GM23338 (cell line): ENCODE results near the gene SDE2.

Source experiments
- CREB1 ChIP-seq: fragments of 250-450 bp; sonication (Bioruptor Pico); IDR thresholded peaks from 2 replicates; pipeline ENCODE4 v1.5.0; 2020; ENCODE audit warnings: low read depth, mild to moderate bottlenecking, moderate library complexity
- CTCF ChIP-seq, 2 experiments: fragments of 200-600 bp in 1 of 2; sonication (generic) in 1 of 2; conservative IDR thresholded peaks; 2 replicates each; pipeline versions ENCODE4 v1.5.1 to v1.6.1; 2016 to 2017; ENCODE audit warnings: antibody characterized with exemption in 2 of 2, low read depth in 2 of 2, mild to moderate bottlenecking in 2 of 2, moderate library complexity in 1 of 2
- EZH2 ChIP-seq: fragments of 200-600 bp; sonication (generic); IDR thresholded peaks from one replicate; pipeline ENCODE4 v1.8.0; 2017; ENCODE audit warnings: antibody characterized with exemption, mild to moderate bottlenecking, low read depth; ENCODE audit not compliant: unreplicated experiment
- EZH2phosphoT487 ChIP-seq: fragments of 200-600 bp; sonication (generic); IDR thresholded peaks from one replicate; pipeline ENCODE4 v1.8.1; 2018; ENCODE audit warnings: antibody characterized with exemption; ENCODE audit not compliant: unreplicated experiment
- POLR2AphosphoS5 ChIP-seq: IDR thresholded peaks from 2 replicates; pipeline ENCODE4 v1.6.1; 2016; ENCODE audit warnings: antibody characterized with exemption, low read depth
- REST ChIP-seq: IDR thresholded peaks from one replicate; pipeline ENCODE4 v1.6.1; 2018; ENCODE audit warnings: antibody characterized with exemption; ENCODE audit not compliant: unreplicated experiment
- STAT1 ChIP-seq: IDR thresholded peaks from one replicate; pipeline ENCODE4 v1.6.1; 2016; ENCODE audit warnings: antibody characterized with exemption; ENCODE audit not compliant: unreplicated experiment
- ZNF114 ChIP-seq: fragments of 250-450 bp; sonication (Bioruptor Pico); IDR thresholded peaks from 2 replicates; pipeline ENCODE4 v1.5.0; 2020; ENCODE audit warnings: mild to moderate bottlenecking, moderate library complexity
- ZNF462 ChIP-seq: fragments of 250-450 bp; sonication (Bioruptor Pico); IDR thresholded peaks from 2 replicates; pipeline ENCODE4 v1.5.0; 2020; ENCODE audit warnings: mild to moderate bottlenecking, moderate library complexity

- no peak for TF ChIP-seq CTCF (conservative IDR thresholded peaks at IDR 0.05; ENCODE audit: low read depth in 2 of 2)
- no peak for TF ChIP-seq EZH2
- TF ChIP-seq EZH2phosphoT487, result no peak
- no peak for TF ChIP-seq POLR2AphosphoS5
- TF ChIP-seq CREB1 (CRISPR knock-in tag), result no peak
- TF ChIP-seq ZNF114, result no peak
- no peak for TF ChIP-seq REST
- TF ChIP-seq STAT1, result no peak
- TF ChIP-seq ZNF462 (CRISPR knock-in tag), result no peak
Measured at GRCh38 chr1:225950905-225951497, 48.1 kb downstream of the SDE2 start.
